Kidney (tissue), 14 donors: ENCODE data around the gene DEPP1. TPM values are rescaled to one million over a fixed set of nuclear protein-coding genes. Genes with fewer than 3 reads are reported as not detected.
A peak's percentile ranks its signal among the peaks of the same experiment; 100 is the strongest.

ENCODE experiments used
- DNase-seq, 5 donors: peaks; one replicate each; pipeline ENCODE4 v3.0.0-alpha.2; 2013 to 2020
- FAIRE-seq: peaks from 2 replicates; lab custom pipeline; 2012; peaks lifted over from hg19 to GRCh38; lab: Jason Lieb, UNC
- H3K27ac ChIP-seq, 2 donors: one replicate each; pipeline ENCODE4 v1.7.0; 2013; ENCODE audit warnings: low read depth in 2 of 2, low read length in 2 of 2, inconsistent platforms in 1 of 2
- H3K27me3 ChIP-seq: one replicate; pipeline ENCODE4 v1.7.1; 2013; ENCODE audit warnings: low read length, inconsistent platforms; ENCODE audit not compliant: control insufficient read depth, insufficient read depth
- H3K36me3 ChIP-seq, 3 donors: one replicate each; pipeline versions ENCODE4 v1.7.0 to v1.7.1; 2013; ENCODE audit warnings: low read length in 3 of 3, control low read depth in 1 of 3, inconsistent platforms in 1 of 3; ENCODE audit not compliant: insufficient read depth in 3 of 3, control insufficient read depth in 2 of 3
- H3K4me1 ChIP-seq, 3 donors: one replicate each; pipeline versions ENCODE4 v1.7.0 to v1.7.1; 2013; ENCODE audit warnings: low read length in 3 of 3, inconsistent platforms in 1 of 3, low read depth in 1 of 3; ENCODE audit not compliant: control insufficient read depth in 2 of 3, insufficient read depth in 2 of 3
- H3K4me3 ChIP-seq, 3 donors: one replicate each; pipeline versions ENCODE4 v1.7.0 to v1.8.1; 2013; ENCODE audit warnings: low read length in 3 of 3, control low read depth in 1 of 3, inconsistent platforms in 1 of 3
- H3K9ac ChIP-seq, 3 donors: one replicate each; pipeline versions ENCODE4 v1.7.0 to v1.7.1; 2013; ENCODE audit warnings: low read length in 3 of 3, control low read depth in 1 of 3, inconsistent platforms in 1 of 3
- H3K9me3 ChIP-seq, 3 donors: one replicate each; pipeline versions ENCODE4 v1.7.0 to v1.7.1; 2013; ENCODE audit warnings: low read length in 3 of 3, control low read depth in 1 of 3, inconsistent platforms in 1 of 3; ENCODE audit not compliant: control insufficient read depth in 2 of 3, insufficient read depth in 1 of 3
- CTCF ChIP-seq: IDR thresholded peaks from 3 replicates; pipeline ENCODE4 v1.5.1; 2012; ENCODE audit warnings: mild to moderate bottlenecking, moderate library complexity, borderline replicate concordance; ENCODE audit not compliant: insufficient read depth; ENCODE audit errors: extremely low read depth
- intact Hi-C: fragments of 100-400 bp; cut with DNase I; formaldehyde crosslinking; loops from one replicate; pipeline ENCODE4 v1.11.1; 2022
- polyA plus RNA-seq: library from polyadenylated mRNA; stranded (reverse); fragments of 350-450 nt; fragmentation: Illumina TruSeq; extraction: RNeasy Lipid Tissue Mini Kit (QIAGEN cat#74804); gene quantifications from one replicate; pipeline ENCODE4 v1.2.3, GENCODE V29; 2014; ENCODE audit warnings: low read depth, low replicate concordance; ENCODE audit not compliant: insufficient read depth
- total RNA-seq: library from RNA; stranded (reverse); fragmentation: NEBNext Ultra II Directional; extraction: Animal tissue kit (Norgen Biotek cat#: 25700); gene quantifications from one replicate; pipeline ENCODE4 v1.2.1, GENCODE V29; 2021
- donor health status: control.
- donor health status: control.
- donor health status: control.
- donor health status: control.
- donor health status: control.
- donor health status: DM: yes; HTN: yes; CAD: no.
- donor health status: Normal renal cell carcinoma (clear cell type).

Gene DEPP1
- total and polyA plus RNA-seq, 2 donors from 2014 or later, result 44.4 to 146 TPM

GRCh38 chr10:44934416-44935200 is 44.0 kb downstream of the DEPP1 start:
- peak in 1 of 5 donors; percentile 41 for DNase-seq
- no peak for FAIRE-seq
- intact Hi-C loops, result no loop called here
- Histone ChIP-seq H3K4me1 (peaks cover 0 to 18% (median 0%) of the 10 kb centered on the region in 3 donors), H3K4me3 (no peak overlapping the region), H3K27me3 (no peaks in the 10 kb centered on the region), H3K9me3 (no peaks in the 10 kb centered on the region), H3K9ac (no peak overlapping the region), H3K27ac (peak overlapping the region; percentile 49 to 69), H3K36me3 (no peaks in the 10 kb centered on the region)
- TF ChIP-seq CTCF, result no peak

GRCh38 chr10:44933451-44934321 is 44.9 kb downstream of the DEPP1 start:
- intact Hi-C loops, result no loop called here
- H3K27ac ChIP-seq, result no peak overlapping the region
- peak overlapping the region in 1 of 3 donors; percentile 20 for H3K9ac ChIP-seq
- H3K4me3 ChIP-seq, result no peak overlapping the region
- TF ChIP-seq CTCF, result no peak
- H3K4me1 ChIP-seq, result peaks cover 0 to 19% (median 0%) of the 10 kb centered on the region in 3 donors
- no peaks in the 10 kb centered on the region for H3K27me3 ChIP-seq
- H3K9me3 ChIP-seq, result no peaks in the 10 kb centered on the region
- DNase-seq (peak in 1 of 5 donors; percentile 39), FAIRE-seq (no peak)
- H3K36me3 ChIP-seq, result no peaks in the 10 kb centered on the region

GRCh38 chr10:44932517-44933450 is 45.8 kb downstream of the DEPP1 start:
- Histone ChIP-seq H3K4me3 (no peak overlapping the region), H3K27me3 (no peaks in the 10 kb centered on the region), H3K9me3 (no peaks in the 10 kb centered on the region), H3K4me1 (peaks cover 0 to 25% (median 0%) of the 10 kb centered on the region in 3 donors), H3K27ac (no peak overlapping the region), H3K36me3 (no peaks in the 10 kb centered on the region), H3K9ac (no peak overlapping the region)
- FAIRE-seq (no peak), DNase-seq (peak; percentile 90 to 95 (median 93))
- peak; percentile 96 for TF ChIP-seq CTCF
- intact Hi-C loops, result no loop called here
